GM19238 (cell line): ENCODE results near the gene PPCDC.
A peak's percentile ranks its signal among the peaks of the same experiment; 100 is the strongest.

Experiments
- DNase-seq: peaks from one replicate; pipeline ENCODE4 v3.0.0; 2011; ENCODE audit warnings: low spot score; ENCODE audit not compliant: insufficient read length

PPCDC gene, protein sequence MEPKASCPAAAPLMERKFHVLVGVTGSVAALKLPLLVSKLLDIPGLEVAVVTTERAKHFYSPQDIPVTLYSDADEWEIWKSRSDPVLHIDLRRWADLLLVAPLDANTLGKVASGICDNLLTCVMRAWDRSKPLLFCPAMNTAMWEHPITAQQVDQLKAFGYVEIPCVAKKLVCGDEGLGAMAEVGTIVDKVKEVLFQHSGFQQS

DNA sequence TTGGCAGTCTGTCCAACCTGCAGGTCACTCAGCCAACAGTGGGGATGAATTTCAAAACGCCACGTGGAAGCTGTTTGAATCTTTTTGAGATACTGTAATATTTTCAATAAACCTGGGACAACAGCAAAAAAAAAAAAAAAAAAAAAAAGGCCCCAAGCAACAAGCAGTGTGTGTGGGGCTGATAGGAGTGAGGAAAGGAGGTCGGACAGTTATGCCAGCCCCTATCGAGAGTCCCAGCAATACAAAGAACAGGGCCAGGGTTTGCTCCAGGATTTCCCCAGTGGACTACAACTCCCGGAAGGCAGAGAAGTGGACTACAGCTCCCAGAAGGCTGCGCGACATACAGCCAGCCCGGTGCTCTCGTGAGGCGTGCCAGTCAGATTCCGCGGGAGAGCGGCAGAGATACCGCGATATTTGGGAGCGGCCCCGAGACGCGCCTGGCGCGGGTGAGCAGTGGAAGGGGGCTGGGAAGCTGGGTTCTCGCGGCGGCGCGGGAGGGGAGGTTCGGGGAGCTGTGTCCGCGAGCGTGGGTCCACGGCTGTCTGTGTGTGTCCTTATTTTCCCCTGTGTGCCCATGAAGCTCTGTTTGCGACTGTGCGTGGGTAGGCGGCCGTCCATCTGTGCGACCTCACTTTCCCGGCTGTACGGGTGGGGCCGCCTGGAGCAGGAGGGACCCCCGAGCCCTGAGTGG lies at the start of gene PPCDC:
Gene PPCDC, plus strand, starts transcription at position 410 of the 691 bp plus-strand sequence. CDS start 4,729 bp downstream, outside the sequence.
- DNase-seq: peak; percentile 98

DNA sequence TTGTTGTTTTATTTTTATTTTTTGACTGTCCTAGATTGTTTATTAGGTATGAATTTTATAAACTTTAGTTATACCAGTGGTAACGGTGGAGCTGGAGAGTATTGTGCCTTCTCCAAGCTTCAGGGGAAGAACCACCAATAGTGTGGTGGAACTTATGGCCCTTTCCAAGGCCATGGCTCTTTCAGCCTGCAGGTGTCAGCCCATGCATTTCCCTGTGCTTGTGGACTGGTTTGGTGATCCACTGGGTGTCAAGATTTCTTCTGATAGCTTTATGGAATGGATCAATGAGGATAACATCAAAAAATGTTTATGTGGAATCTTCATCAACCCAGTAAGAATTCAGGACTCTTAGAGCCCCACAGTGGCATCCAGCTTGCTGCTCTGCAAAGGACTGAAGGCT lies 47.2 kb upstream of the PPCDC start:
- DNase-seq: no peak

DNA sequence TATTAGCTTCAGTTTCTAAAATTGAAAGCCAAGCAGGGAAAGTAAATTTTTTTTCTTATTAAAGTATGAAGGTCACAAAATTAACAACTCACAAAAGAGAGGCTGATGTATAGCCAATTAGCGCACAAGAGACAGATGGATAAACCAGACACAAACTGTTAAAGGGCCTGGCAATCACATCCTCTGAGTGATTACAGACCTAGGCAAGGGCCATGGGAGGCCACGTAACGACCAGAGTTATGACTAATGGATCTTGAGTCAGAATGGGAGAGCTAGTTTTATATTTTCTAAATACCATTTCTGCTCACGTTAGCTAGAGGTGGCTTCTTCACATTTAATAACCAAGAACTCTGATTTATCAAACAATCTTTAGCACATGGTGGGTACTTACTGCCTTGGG lies 45.8 kb upstream of the PPCDC start:
- DNase-seq: no peak

DNA sequence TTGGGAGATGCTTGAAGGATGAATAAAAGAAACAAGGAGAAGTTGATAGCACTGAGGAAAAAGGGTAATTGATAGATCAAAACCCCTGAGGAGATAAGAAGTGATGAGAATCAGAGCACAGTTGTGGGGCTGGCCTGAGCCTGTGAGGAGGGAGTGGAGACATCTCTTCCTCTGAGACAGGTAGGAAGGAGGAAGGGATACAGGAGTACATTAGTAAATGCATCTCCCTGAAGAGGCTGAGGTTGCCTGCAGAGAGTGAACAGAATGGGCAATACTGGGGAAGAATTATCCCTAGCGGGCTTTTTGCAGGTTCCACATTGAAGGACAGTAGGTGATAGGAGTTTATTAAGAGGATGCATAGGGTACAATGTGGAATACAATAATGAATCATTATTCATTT lies 45.3 kb upstream of the PPCDC start:
- DNase-seq: no peak

DNA sequence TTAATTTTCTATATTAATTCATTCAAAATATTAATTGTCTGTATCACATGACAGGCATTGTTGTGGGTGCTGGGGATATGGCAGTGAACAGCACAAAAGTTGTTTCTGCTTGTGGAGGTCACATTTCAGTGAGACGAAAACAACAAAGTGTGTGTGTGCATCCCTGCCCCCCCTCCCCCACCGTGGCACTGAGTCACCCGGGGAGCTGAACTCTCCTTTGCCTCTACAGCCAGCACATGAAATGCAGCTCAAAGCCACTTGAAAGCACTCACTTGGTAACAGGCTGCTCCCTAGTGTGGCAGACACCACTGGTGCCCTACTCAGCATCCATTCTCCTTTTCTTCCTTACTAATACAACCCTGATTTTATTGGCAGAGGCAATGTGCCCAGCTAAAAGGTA lies 44.9 kb upstream of the PPCDC start:
- DNase-seq: no peak

DNA sequence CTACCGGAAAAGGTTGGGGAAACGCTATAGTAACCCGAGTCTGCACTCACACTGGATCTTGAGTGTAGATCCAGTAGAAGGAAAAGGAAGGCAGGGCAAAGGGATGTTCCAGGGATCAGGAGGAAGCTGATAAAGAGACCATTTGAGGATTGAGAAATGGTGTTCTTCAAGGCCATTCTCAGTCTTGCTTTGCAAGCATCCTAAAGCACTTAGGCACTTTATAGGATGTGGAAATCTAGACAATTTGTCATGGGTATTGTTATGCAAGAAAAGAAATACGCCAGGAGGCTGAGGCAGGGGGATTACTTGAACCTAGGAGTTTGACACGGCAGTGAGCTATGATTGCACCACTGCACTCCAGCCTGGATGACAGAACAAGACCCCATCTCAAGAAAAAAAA lies 41.2 kb upstream of the PPCDC start:
- DNase-seq: no peak

DNA sequence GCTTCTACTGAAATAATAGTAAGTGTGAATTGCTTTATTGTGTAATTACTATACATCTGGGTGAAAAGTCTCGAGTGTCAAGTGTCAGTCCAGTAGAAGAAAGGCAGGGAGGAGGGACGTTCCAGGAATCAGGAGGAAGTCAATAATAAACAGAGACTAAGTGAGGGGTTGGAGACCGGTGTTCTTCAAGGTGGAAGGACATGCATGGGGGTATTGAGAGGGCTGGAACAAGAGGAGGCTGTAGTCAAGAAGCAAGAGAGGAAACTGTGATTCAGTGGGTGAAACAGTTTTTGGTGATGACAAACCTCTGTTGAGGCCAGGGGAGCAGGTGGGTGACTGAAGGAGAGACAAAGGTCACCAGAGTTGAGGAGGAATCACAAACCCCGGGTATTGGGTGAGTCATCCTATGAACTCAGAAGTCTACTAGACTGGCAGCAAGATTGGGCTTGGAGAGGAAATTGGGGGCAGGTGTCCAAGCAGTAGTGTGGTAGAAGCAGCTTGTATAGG lies 39.6 kb upstream of the PPCDC start:
- no peak for DNase-seq

DNA sequence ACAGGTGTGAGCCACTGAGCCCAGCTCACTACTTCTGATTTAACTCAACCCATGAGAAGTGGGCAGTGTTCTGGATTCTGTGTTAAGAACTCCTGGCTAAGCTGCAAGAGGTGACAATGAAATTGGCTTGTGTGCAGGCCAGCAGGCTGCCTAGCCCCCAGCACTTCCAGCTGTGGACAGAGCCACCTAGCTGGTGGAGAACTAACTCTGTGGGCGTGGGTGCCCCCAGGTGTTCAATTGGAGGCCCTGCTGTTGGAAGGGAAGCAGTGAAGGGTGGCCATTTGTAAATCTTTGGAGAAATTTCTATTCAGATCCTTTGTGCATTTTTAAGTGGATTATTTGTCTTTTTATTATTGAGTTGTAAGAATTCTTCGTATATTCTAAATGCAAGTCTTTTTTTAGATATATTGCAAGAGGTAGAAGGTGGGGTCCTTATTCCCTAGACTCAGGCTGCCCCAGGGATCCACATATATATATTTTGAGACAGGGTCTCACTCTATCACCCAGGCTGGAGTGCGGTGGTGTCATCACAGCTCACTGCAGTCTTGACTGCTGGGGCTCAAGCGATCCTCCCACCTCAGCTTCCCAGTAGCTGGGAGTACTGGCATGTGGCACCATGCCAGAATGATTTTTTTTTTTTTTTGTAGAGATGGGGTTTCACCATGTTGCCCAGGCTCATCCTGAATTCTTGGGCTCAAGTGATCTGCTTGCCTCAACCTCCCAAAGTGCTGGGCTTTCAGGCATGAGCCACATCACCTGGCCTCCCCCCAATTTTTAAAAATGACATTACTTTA lies 35.2 kb upstream of the PPCDC start:
- no peak for DNase-seq

DNA sequence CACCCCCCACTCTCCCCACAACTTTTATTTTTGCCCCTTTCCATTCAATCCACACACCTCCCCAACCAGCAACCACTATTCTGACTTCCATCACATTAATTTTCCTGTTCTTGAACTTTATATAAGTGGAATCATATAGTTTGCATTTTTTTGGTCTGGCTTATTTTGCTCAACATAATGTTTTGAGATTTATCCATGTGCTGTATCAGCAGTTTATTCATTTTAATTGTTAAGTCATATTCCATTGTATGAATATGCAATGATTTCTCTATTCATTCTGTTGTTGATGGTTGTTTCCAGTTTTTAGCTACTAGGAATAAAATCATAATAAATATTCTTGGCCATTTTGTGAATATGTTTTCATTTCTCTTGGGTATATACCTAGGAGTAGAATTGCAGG lies 33.9 kb upstream of the PPCDC start:
- no peak for DNase-seq

DNA sequence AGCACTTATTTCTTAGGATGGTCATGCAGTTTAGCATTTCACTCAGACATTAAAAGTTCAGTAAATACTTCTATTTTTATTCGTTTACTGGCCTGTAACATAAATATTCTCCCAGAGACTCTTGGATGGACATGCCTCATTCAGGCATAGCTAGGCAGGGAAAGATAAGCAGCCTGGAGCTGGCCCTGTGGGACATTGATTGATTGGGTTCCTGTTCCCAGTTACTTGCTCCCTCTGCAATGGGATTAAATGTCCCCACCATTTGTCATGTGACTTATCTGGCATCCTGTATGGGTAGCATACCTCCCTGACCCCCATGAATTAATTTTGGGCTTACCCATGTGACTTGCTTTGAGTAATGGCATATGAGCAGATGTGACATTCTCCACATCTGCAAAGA lies 30.8 kb upstream of the PPCDC start:
- no peak for DNase-seq

DNA sequence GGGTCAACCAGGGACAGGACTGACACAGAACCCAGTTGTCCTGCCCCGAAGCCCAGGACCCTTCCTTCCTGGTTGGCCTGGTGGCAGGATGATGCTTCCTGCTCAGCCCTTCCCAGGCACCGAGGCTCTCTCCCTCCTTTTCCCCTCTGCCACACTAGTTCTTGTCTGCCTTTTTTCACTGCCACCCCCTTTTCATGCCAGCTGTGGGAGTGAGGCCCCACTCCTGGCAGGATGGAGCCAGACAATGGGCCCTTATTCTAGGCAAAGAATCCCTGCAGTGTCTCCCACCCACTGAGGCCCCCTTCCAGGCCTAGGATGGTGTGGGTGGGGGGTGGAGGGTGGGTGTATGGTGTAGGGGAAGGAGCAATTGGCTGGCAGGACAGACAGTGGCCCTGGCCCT lies 29.2 kb upstream of the PPCDC start:
- no peak for DNase-seq

DNA sequence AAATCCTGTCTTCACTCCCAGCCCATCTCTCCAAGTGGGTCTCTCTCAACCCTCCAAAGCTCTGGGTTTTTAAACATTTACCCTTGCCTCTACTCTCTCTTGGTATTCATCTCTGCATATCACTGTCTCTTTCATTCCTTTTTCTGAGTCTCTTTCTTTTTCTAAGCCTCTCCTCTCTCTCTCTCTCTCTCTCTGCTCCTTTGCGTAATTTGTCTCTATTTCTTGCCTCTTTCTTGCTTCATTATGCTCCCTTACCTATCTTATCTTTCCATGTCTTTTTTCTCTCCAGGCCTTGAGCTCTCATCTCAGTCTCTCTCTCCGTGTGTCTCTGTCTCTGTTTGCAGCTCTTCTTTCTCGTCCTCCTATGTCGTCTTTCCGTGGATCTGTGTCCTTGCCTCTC lies 28.7 kb upstream of the PPCDC start:
- DNase-seq: no peak

DNA sequence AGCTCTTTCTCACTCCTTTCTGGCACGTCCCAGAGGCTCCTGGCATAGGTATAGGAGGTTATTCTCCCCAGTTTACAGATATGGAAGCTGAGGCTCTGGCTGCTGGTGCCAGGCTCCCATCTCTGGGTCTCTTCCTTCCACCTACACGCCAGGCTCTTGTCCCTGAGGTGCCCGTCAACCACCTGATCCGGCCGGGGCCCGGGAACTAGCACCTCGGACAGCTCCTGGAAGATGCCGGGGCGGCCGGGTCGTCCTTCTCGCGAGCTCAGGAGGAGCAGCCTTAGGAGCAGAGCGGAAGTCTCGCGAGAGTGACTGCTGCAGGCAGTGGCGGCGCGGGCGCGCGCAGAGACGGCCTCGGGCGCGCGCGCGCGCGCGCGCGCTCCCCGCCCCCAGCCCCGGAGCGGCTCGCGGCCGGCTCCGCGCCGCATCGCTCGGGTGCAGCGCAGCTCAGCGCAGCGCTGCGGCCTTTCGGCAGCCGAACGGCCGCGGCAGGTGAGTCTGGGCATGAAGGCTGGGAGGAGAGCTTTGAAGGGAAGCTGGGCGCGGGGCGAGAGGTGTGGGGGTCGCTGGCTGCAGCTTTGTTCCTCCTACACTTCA lies 28.1 kb upstream of the PPCDC start, which contains the start of gene SCAMP5:
Gene SCAMP5, plus strand, starts transcription at position 382 of the 597 bp plus-strand sequence. CDS start 16,277 bp downstream, outside the sequence.
- DNase-seq: peak; percentile 97

DNA sequence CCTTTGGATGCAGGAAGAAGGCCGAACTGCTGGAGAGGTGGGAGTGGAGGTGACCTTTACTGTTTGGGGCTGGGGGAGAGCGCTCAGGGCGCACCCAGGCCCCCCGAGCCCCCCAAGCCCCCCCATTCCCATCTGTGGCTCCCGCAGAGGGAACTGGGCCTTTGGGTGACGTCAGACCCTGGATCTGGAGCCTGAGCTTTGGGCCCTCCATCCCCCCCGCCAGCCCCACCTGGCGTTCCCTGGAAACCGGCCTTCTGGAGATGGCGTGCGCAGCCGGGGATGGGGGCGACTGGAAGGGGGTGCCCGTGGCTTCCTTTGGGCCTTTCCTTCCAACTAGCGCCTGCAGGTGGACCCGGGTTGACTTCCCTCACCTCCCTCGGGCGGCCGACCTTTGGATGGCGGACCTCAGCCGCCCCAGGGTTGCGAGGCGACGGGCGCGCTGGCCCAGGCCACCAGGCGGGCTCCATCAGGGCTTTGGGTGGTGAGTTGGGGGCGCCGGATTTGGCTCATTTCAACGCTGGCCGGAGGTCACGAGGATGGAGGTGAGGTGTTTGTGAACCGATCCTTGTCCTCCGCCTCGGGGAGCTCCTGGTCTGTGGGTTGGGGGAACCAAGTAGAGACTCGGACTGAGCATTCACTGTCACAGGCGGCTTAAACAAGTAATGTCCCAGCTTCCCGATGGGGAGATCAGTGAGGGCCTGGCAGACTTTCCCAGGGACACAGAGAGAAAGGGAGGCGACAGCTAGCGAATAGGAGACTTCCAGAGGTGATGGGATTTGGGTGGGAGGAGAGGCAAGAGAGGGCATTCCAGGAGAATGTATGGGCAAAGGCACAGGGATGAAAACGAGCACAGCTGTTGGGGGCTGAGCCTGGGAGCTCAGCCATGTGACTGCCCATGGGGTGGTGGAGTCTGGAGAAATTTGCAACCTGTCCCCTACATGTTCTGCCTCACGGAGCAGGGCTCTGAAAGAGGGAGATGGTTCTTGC lies 27.3 kb upstream of the PPCDC start:
- DNase-seq: no peak

DNA sequence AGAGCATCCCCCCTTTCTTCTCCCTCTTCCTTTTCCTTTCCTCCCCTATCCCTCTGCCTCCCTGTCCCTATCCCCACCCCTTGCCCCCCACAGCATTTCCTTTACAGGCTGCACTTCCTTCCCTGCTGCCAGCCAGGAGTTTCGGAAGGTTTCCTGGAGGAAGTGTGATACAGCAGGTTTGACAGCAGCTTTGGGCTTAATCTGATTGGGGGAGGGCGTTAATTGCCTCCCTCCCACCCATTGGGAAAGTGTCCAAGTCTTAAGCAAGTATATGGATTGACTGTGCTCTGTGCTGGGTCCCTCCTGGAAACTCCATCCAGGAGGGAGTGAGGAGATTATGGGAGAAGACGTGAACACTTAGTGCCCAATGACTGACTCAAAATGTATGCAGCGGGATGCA lies 26.2 kb upstream of the PPCDC start:
- DNase-seq: no peak

DNA sequence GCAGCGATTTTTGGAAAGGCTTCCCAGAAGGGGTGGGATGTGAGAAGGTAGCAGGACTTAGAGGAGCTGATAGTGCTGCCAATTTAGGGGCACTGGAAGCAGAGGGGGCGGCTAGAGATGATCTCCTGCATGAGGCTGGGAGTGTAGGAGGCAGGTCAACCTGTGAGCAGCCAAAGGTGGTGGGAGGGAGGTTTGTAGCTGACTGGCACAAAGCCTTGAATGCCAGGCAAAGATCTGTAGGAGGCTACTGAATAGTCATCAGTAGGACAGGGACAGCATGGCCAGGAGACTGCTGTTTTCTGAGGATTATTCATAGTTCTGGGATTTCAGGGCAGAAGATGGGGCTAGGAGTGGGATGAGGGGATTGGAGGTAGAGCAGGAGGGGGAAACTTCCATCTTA lies 25.8 kb upstream of the PPCDC start:
- no peak for DNase-seq

DNA sequence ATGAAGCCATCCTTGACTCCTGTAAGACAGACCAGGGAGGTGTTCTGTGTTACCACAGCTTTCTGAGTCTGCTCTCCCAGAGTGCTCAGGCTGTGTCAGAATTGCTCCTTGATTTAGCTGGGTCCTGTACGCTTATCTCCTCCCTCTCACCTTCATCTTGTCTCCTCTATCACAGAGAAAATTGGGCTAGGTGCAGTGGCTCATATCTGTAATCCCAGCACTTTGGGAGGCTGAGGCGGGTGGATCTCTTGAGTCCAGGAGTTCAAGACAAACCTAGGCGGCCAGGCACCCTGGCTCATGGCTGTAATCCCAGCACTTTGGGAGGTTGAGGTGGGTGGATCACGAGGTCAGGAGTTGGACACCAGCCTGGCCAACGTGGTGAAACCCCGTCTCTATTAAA lies 22.1 kb upstream of the PPCDC start:
- DNase-seq: no peak

DNA sequence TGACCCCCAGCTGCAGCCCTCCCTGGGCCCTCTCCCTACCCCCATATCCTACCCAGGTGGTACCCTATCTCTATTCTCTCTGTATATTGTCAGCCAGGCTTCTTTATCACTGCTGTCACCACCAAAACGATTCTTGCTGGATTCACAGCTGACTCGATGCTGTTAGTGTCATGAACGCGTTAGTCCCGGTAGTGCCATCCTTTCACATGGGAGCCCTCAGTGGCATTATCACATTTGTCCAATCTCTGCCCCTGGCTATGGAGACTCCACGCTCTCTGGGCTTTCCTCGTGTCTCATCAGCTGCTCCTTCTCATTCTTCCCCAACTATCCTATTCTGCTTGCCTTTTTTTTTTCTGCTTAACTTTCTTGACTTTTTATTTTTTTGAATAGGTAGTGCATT lies 21.0 kb upstream of the PPCDC start:
- no peak for DNase-seq

DNA sequence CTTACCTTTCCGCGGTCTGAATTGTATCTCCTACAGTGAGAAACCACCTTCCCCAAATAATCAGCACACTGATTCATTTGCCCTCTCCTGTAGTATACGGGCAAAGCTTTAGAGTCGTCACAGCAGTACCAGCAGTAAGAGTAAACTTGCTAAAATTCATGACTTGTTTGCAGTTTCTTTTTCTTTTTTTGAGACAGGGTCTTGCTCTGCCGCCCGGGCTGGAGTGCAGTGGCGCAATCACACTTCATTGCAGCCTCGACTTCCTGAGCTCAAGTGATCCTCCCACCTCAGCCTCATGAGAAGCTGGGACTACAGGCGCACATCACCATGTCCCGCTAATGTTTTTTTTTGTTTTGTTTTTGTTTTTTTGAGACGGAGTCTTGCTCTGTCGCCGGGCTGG lies 16.2 kb upstream of the PPCDC start:
- DNase-seq: no peak

DNA sequence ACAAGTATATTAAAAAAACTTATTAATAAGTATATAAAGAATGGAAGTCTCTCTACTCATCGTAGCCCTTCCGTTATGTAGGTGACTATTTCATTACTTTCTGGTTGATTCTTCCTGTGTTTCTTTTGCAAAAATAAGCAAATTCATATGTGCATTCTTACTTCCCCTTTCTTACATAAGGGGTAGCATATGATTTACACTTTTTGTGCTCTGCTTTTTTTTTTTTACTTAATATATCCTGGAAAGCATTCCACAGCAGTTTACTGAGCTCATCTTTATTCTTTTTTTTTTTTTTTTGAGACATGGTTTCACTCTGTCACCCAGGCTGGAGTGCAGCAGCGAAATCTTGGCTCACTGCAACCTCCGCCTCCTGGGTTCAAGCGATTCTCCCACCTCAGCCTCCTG lies 15.2 kb upstream of the PPCDC start:
- DNase-seq: no peak
